ENCODE data around the gene FSIP1. TPM values are rescaled to one million over a fixed set of nuclear protein-coding genes. Genes with fewer than 3 reads are reported as not detected.

The FSIP1 gene
- total and polyA plus RNA-seq, 3 experiments from 2014 or later = 0.38 to 1.3 (median 0.63) TPM

DNA sequence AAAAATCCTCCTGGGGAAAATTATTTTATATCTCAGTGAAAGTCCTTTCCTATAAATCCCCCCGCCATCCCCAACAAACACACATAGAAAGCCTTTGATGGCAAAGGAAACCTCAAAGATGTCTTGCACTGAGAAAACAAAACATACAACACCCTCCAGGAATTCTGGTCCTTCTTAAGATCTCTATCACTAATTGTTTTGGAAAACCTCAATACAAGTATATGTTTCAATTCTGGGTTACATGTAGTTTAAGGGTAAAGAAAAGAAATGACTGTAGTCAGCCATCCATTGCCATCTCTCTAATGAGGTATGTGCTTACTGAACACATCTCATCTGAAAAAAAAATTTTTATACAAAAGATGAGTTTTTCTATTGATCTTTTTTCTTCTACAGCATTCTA, 97.3 kb downstream of the FSIP1 start:
- CTCF ChIA-PET = interaction anchor here (0.6 to 2.7 kb wide), 21 partner anchors 9 to 189 kb away, joined by 3 to 15 read pairs (median 4); no protein-coding TSS in a partner anchor
- Histone ChIP-seq H3K4me3 (ENCODE audit: low read length) (no peak overlapping the region), H3K27ac (ENCODE audit: low read depth, low read length) (no peak overlapping the region), H3K36me3 (ENCODE audit: insufficient read depth, low read length) (no peaks in the 10 kb centered on the region), H3K4me1 (ENCODE audit: insufficient read depth, low read length) (no peaks in the 10 kb centered on the region), H3K9me3 (ENCODE audit: low read length) (no peaks in the 10 kb centered on the region), H3K27me3 (ENCODE audit: insufficient read depth, low read length, poor library complexity, severe bottlenecking) (no peaks in the 10 kb centered on the region)
- Mint-ChIP-seq H3K4me3 (no peak overlapping the region), H3K27ac (no peak overlapping the region), H3K27me3 (no peaks in the 10 kb centered on the region), H3K4me1 (peaks cover 6 to 19% (median 13%) of the 10 kb centered on the region in 3 donors), H3K9me3 (no peaks in the 10 kb centered on the region), H3K36me3 (peaks cover 0 to 1% (median 0%) of the 10 kb centered on the region in 3 donors)
- POLR2A ChIA-PET = interaction anchor here (0.7 to 1.5 kb wide), 3 partner anchors 56 to 62 kb away, joined by 3 to 8 read pairs (median 3); no protein-coding TSS in a partner anchor
- no peak for DNase-seq

DNA sequence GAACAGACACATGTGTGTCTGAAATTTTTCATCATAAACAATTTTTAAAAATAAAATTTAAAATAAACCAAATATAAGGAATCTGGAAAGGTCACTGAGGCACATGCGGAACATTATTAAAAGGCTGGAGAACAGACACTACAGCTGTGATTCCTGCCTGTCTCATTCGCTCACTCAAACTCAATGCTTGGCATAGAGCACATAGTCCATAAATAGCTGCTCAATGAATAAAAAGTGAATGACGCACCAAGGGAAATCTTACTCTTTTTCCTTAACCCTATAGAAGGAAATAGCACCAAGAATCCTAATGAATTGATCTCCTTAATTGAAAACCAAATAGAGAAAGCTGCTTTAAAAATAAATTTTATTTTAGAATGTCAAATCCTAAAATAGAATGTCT, 98.4 kb downstream of the FSIP1 start:
- no peak overlapping the region for H3K4me3 Mint-ChIP-seq
- Histone ChIP-seq H3K9me3 (ENCODE audit: low read length) (no peaks in the 10 kb centered on the region), H3K4me3 (ENCODE audit: low read length) (no peak overlapping the region), H3K27ac (ENCODE audit: low read depth, low read length) (no peak overlapping the region), H3K4me1 (ENCODE audit: insufficient read depth, low read length) (no peaks in the 10 kb centered on the region), H3K27me3 (ENCODE audit: insufficient read depth, low read length, poor library complexity, severe bottlenecking) (no peaks in the 10 kb centered on the region), H3K36me3 (ENCODE audit: insufficient read depth, low read length) (no peaks in the 10 kb centered on the region)
- H3K27ac Mint-ChIP-seq = no peak overlapping the region
- no peak for DNase-seq
- peaks cover 0 to 1% (median 0%) of the 10 kb centered on the region in 3 donors for H3K36me3 Mint-ChIP-seq
- ChIA-PET CTCF (interaction anchor here (0.6 to 1.5 kb wide), 3 partner anchors 8 to 292 kb away, joined by 3 to 4 read pairs (median 3); no protein-coding TSS in a partner anchor), POLR2A (no interaction called here)
- no peaks in the 10 kb centered on the region for H3K9me3 Mint-ChIP-seq
- peaks cover 6 to 19% (median 13%) of the 10 kb centered on the region in 3 donors for H3K4me1 Mint-ChIP-seq
- H3K27me3 Mint-ChIP-seq = no peaks in the 10 kb centered on the region

GRCh38 chr15:39682366-39682765, 100.3 kb downstream of the FSIP1 start:
- H3K4me1 ChIP-seq (ENCODE audit: insufficient read depth, low read length) = no peaks in the 10 kb centered on the region
- H3K36me3 ChIP-seq (ENCODE audit: insufficient read depth, low read length) = no peaks in the 10 kb centered on the region
- CTCF ChIA-PET = interaction anchor here (1.2 to 1.9 kb wide), 3 partner anchors 18 to 74 kb away, joined by 3 to 4 read pairs (median 4); no protein-coding TSS in a partner anchor
- POLR2A ChIA-PET = no interaction called here
- no peaks in the 10 kb centered on the region for H3K27me3 ChIP-seq (ENCODE audit: insufficient read depth, low read length, poor library complexity, severe bottlenecking)
- no peaks in the 10 kb centered on the region for H3K27me3 Mint-ChIP-seq
- no peak for DNase-seq
- H3K4me1 Mint-ChIP-seq = peaks cover 6 to 19% (median 13%) of the 10 kb centered on the region in 3 donors
- no peak overlapping the region for H3K4me3 ChIP-seq (ENCODE audit: low read length)
- H3K9me3 ChIP-seq (ENCODE audit: low read length) = no peaks in the 10 kb centered on the region
- H3K27ac Mint-ChIP-seq = no peak overlapping the region
- H3K36me3 Mint-ChIP-seq = peaks cover 0 to 1% (median 0%) of the 10 kb centered on the region in 3 donors
- no peaks in the 10 kb centered on the region for H3K9me3 Mint-ChIP-seq
- H3K4me3 Mint-ChIP-seq = no peak overlapping the region
- no peak overlapping the region for H3K27ac ChIP-seq (ENCODE audit: low read depth, low read length)

- no peak overlapping the region for H3K4me3 ChIP-seq (ENCODE audit: low read length)
- H3K9me3 Mint-ChIP-seq = no peaks in the 10 kb centered on the region
- no peak for DNase-seq
- no peaks in the 10 kb centered on the region for H3K4me1 ChIP-seq (ENCODE audit: insufficient read depth, low read length)
- no peaks in the 10 kb centered on the region for H3K27me3 ChIP-seq (ENCODE audit: insufficient read depth, low read length, poor library complexity, severe bottlenecking)
- H3K9me3 ChIP-seq (ENCODE audit: low read length) = no peaks in the 10 kb centered on the region
- ChIA-PET POLR2A (no interaction called here), CTCF (interaction anchor here (1.9 kb wide), 1 partner anchor 76 kb away, joined by 4 read pairs; no protein-coding TSS in a partner anchor)
- no peaks in the 10 kb centered on the region for H3K36me3 ChIP-seq (ENCODE audit: insufficient read depth, low read length)
- no peaks in the 10 kb centered on the region for H3K27me3 Mint-ChIP-seq
- peaks cover 0 to 1% (median 0%) of the 10 kb centered on the region in 3 donors for H3K36me3 Mint-ChIP-seq
- no peak overlapping the region for H3K4me3 Mint-ChIP-seq
- H3K27ac Mint-ChIP-seq = no peak overlapping the region
- no peak overlapping the region for H3K27ac ChIP-seq (ENCODE audit: low read depth, low read length)
- peaks cover 4 to 15% (median 11%) of the 10 kb centered on the region in 3 donors for H3K4me1 Mint-ChIP-seq
Measured at GRCh38 chr15:39680868-39681267, 101.8 kb downstream of the FSIP1 start.

GRCh38 chr15:39672666-39673065, 110.0 kb downstream of the FSIP1 start:
- Histone ChIP-seq H3K27ac (ENCODE audit: low read depth, low read length) (no peak overlapping the region), H3K9me3 (ENCODE audit: low read length) (no peaks in the 10 kb centered on the region), H3K27me3 (ENCODE audit: insufficient read depth, low read length, poor library complexity, severe bottlenecking) (no peaks in the 10 kb centered on the region), H3K4me1 (ENCODE audit: insufficient read depth, low read length) (no peaks in the 10 kb centered on the region), H3K4me3 (ENCODE audit: low read length) (no peak overlapping the region), H3K36me3 (ENCODE audit: insufficient read depth, low read length) (no peaks in the 10 kb centered on the region)
- no peak overlapping the region for H3K27ac Mint-ChIP-seq
- H3K4me1 Mint-ChIP-seq = peaks cover 2 to 8% (median 4%) of the 10 kb centered on the region in 3 donors
- H3K36me3 Mint-ChIP-seq = no peaks in the 10 kb centered on the region
- no peak for DNase-seq
- no peaks in the 10 kb centered on the region for H3K27me3 Mint-ChIP-seq
- H3K9me3 Mint-ChIP-seq = no peaks in the 10 kb centered on the region
- ChIA-PET CTCF (interaction anchor here (1.6 kb wide), 1 partner anchor 93 kb away, joined by 3 read pairs; no protein-coding TSS in a partner anchor), POLR2A (no interaction called here)
- no peak overlapping the region for H3K4me3 Mint-ChIP-seq

- Mint-ChIP-seq H3K4me1 (peaks cover 2 to 8% (median 8%) of the 10 kb centered on the region in 3 donors), H3K4me3 (no peak overlapping the region), H3K36me3 (no peaks in the 10 kb centered on the region), H3K9me3 (no peaks in the 10 kb centered on the region), H3K27me3 (no peaks in the 10 kb centered on the region), H3K27ac (no peak overlapping the region)
- CTCF ChIA-PET = interaction anchor here (1.6 kb wide), 1 partner anchor 92 kb away, joined by 3 read pairs; no protein-coding TSS in a partner anchor
- Histone ChIP-seq H3K27ac (ENCODE audit: low read depth, low read length) (no peak overlapping the region), H3K36me3 (ENCODE audit: insufficient read depth, low read length) (no peaks in the 10 kb centered on the region), H3K27me3 (ENCODE audit: insufficient read depth, low read length, poor library complexity, severe bottlenecking) (no peaks in the 10 kb centered on the region), H3K9me3 (ENCODE audit: low read length) (no peaks in the 10 kb centered on the region), H3K4me3 (ENCODE audit: low read length) (no peak overlapping the region), H3K4me1 (ENCODE audit: insufficient read depth, low read length) (no peaks in the 10 kb centered on the region)
- DNase-seq = no peak
- POLR2A ChIA-PET = no interaction called here
Measured at GRCh38 chr15:39672184-39672583, 110.5 kb downstream of the FSIP1 start.

DNA sequence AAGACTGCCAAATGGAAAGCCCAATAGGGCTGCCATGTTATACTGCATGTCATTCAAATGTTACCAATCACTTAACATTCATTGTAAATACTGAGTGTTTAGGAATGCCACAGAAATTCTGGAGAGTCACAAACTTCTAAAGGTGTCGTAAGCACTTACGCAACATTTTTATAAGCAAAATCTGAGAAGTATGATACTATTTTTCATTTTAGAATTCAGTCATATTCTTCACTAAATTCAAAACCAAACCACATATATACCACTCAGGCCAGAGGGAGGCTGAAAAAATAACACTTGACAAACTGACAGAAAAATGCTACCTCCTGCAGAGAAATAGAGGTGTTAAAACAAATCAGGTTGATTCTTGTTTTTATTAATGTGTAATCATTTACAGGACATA, 112.0 kb downstream of the FSIP1 start:
- peaks cover 10 to 19% (median 18%) of the 10 kb centered on the region in 3 donors for H3K4me1 Mint-ChIP-seq
- no peaks in the 10 kb centered on the region for H3K9me3 ChIP-seq (ENCODE audit: low read length)
- no peak overlapping the region for H3K27ac ChIP-seq (ENCODE audit: low read depth, low read length)
- H3K27me3 Mint-ChIP-seq = no peaks in the 10 kb centered on the region
- no peak overlapping the region for H3K27ac Mint-ChIP-seq
- no peaks in the 10 kb centered on the region for H3K4me1 ChIP-seq (ENCODE audit: insufficient read depth, low read length)
- DNase-seq = no peak
- ChIA-PET POLR2A (no interaction called here), CTCF (no interaction called here)
- no peaks in the 10 kb centered on the region for H3K9me3 Mint-ChIP-seq
- H3K36me3 ChIP-seq (ENCODE audit: insufficient read depth, low read length) = no peaks in the 10 kb centered on the region
- H3K27me3 ChIP-seq (ENCODE audit: insufficient read depth, low read length, poor library complexity, severe bottlenecking) = no peaks in the 10 kb centered on the region
- no peak overlapping the region for H3K4me3 ChIP-seq (ENCODE audit: low read length)
- no peak overlapping the region for H3K4me3 Mint-ChIP-seq
- H3K36me3 Mint-ChIP-seq = no peaks in the 10 kb centered on the region

- Histone ChIP-seq H3K27ac (ENCODE audit: low read depth, low read length) (no peak overlapping the region), H3K9me3 (ENCODE audit: low read length) (no peaks in the 10 kb centered on the region), H3K27me3 (ENCODE audit: insufficient read depth, low read length, poor library complexity, severe bottlenecking) (no peaks in the 10 kb centered on the region), H3K36me3 (ENCODE audit: insufficient read depth, low read length) (no peaks in the 10 kb centered on the region), H3K4me3 (ENCODE audit: low read length) (no peak overlapping the region), H3K4me1 (ENCODE audit: insufficient read depth, low read length) (no peaks in the 10 kb centered on the region)
- no peaks in the 10 kb centered on the region for H3K9me3 Mint-ChIP-seq
- no peak overlapping the region for H3K4me3 Mint-ChIP-seq
- ChIA-PET POLR2A (no interaction called here), CTCF (no interaction called here)
- no peak for DNase-seq
- H3K27me3 Mint-ChIP-seq = no peaks in the 10 kb centered on the region
- H3K36me3 Mint-ChIP-seq = no peaks in the 10 kb centered on the region
- H3K27ac Mint-ChIP-seq = no peak overlapping the region
- peaks cover 18 to 29% (median 29%) of the 10 kb centered on the region in 3 donors for H3K4me1 Mint-ChIP-seq
Measured at GRCh38 chr15:39669661-39670060, 113.0 kb downstream of the FSIP1 start.

Measured in CD8-positive, alpha-beta memory T cell (primary cell).